Activated naive CD8-positive, alpha-beta T cell treated with anti-CD3 and anti-CD28 coated beads, Interleukin-2, amount 10 ng/mL, durations not matched to agents 7 days and 5 days (primary cell): ENCODE data around the gene PISD. TPM values are rescaled to one million over a fixed set of nuclear protein-coding genes. Genes with fewer than 3 reads are reported as not detected.
A peak's percentile ranks its signal among the peaks of the same experiment; 100 is the strongest.

ENCODE experiments used
- ATAC-seq: fragments of 150-1000 bp; cut with Tn5 transposase; one replicate; pipeline ENCODE4 v1.10.0; 2021; ENCODE audit warnings: low read depth, moderate library complexity
- POLR2A ChIA-PET: fragments of 350-600 bp; sonication (Branson Sonifier 250); formaldehyde crosslinking; loops from one replicate; lab custom pipeline; 2021; ENCODE audit warnings: antibody characterized with exemption; lab: Charles Lee
- DNase-seq: peaks from one replicate; pipeline ENCODE4 v3.0.0; 2021
- H3K27ac Mint-ChIP-seq: one replicate; pipeline ENCODE4 v1.8.0; 2022; ENCODE audit warnings: mild to moderate bottlenecking, mixed read lengths
- H3K27me3 Mint-ChIP-seq: one replicate; pipeline ENCODE4 v1.8.0; 2022; ENCODE audit warnings: mild to moderate bottlenecking, moderate library complexity, mixed read lengths
- H3K36me3 Mint-ChIP-seq: one replicate; pipeline ENCODE4 v1.8.0; 2021; ENCODE audit warnings: mild to moderate bottlenecking, mixed read lengths
- H3K4me1 Mint-ChIP-seq: one replicate; pipeline ENCODE4 v1.8.0; 2021; ENCODE audit warnings: mixed read lengths
- H3K4me3 Mint-ChIP-seq: one replicate; pipeline ENCODE4 v1.8.0; 2022; ENCODE audit warnings: mild to moderate bottlenecking, moderate library complexity, mixed read lengths
- H3K9me3 Mint-ChIP-seq: one replicate; pipeline ENCODE4 v1.8.0; 2021; ENCODE audit warnings: mixed read lengths
- total RNA-seq, 2 experiments: library from RNA; stranded (reverse); gene quantifications; one replicate each; pipeline ENCODE4 v1.2.3, GENCODE V29; 2021

PISD gene
- total RNA-seq, 2 experiments from 2014 or later: 25.4 to 26.1 TPM

GRCh38 chr22:31616315-31616980 is 45.6 kb downstream of the PISD start:
- Mint-ChIP-seq H3K9me3 (no peaks in the 10 kb centered on the region), H3K27ac (peak overlapping the region; percentile 85), H3K4me1 (peaks cover 12% of the 10 kb centered on the region), H3K27me3 (no peaks in the 10 kb centered on the region), H3K36me3 (no peaks in the 10 kb centered on the region), H3K4me3 (no peak overlapping the region)
- DNase-seq (no peak), ATAC-seq (peak; percentile 10)
- POLR2A ChIA-PET: interaction anchor here (1.5 kb wide), 1 partner anchor 14 kb away, joined by 9 read pairs; no protein-coding TSS in a partner anchor

- H3K9me3 Mint-ChIP-seq: no peaks in the 10 kb centered on the region
- no peaks in the 10 kb centered on the region for H3K36me3 Mint-ChIP-seq
- DNase-seq (no peak), ATAC-seq (no peak)
- no peaks in the 10 kb centered on the region for H3K27me3 Mint-ChIP-seq
- no peak overlapping the region for H3K4me3 Mint-ChIP-seq
- POLR2A ChIA-PET: interaction anchor here (1.5 kb wide), 1 partner anchor 15 kb away, joined by 9 read pairs; no protein-coding TSS in a partner anchor
- H3K27ac Mint-ChIP-seq: peak overlapping the region; percentile 85
- H3K4me1 Mint-ChIP-seq: peaks cover 12% of the 10 kb centered on the region
These were observed 46.1 kb downstream of the PISD start for GRCh38 chr22:31615940-31616314.

GRCh38 chr22:31615491-31615860 is 46.5 kb downstream of the PISD start:
- H3K9me3 Mint-ChIP-seq: no peaks in the 10 kb centered on the region
- POLR2A ChIA-PET: interaction anchor here (1.5 kb wide), 1 partner anchor 15 kb away, joined by 9 read pairs; no protein-coding TSS in a partner anchor

GRCh38 chr22:31614781-31615490 is 47.1 kb downstream of the PISD start:
- POLR2A ChIA-PET: no interaction called here
- H3K27me3 Mint-ChIP-seq: no peaks in the 10 kb centered on the region
- peaks cover 12% of the 10 kb centered on the region for H3K4me1 Mint-ChIP-seq
- DNase-seq (no peak), ATAC-seq (no peak)
- no peaks in the 10 kb centered on the region for H3K36me3 Mint-ChIP-seq
- H3K4me3 Mint-ChIP-seq: no peak overlapping the region
- H3K27ac Mint-ChIP-seq: peak overlapping the region; percentile 85
- H3K9me3 Mint-ChIP-seq: no peaks in the 10 kb centered on the region

More at GRCh38 chr22:31615491-31615860, 46.5 kb downstream of the PISD start:
- peak overlapping the region; percentile 85 for H3K27ac Mint-ChIP-seq
- H3K4me1 Mint-ChIP-seq: peaks cover 12% of the 10 kb centered on the region
- H3K4me3 Mint-ChIP-seq: no peak overlapping the region
- ATAC-seq: no peak
- no peaks in the 10 kb centered on the region for H3K27me3 Mint-ChIP-seq
- no peaks in the 10 kb centered on the region for H3K36me3 Mint-ChIP-seq
- no peak for DNase-seq

GRCh38 chr22:31613904-31614296 is 48.1 kb downstream of the PISD start:
- no peak overlapping the region for H3K4me3 Mint-ChIP-seq

GRCh38 chr22:31613286-31613903 is 48.6 kb downstream of the PISD start:
- Mint-ChIP-seq H3K27ac (no peak overlapping the region), H3K4me1 (peaks cover 12% of the 10 kb centered on the region)

More at GRCh38 chr22:31613904-31614296, 48.1 kb downstream of the PISD start:
- H3K4me1 Mint-ChIP-seq: peaks cover 12% of the 10 kb centered on the region
- peak overlapping the region; percentile 66 for H3K27ac Mint-ChIP-seq
- no peaks in the 10 kb centered on the region for H3K36me3 Mint-ChIP-seq
- no peak for DNase-seq
- H3K27me3 Mint-ChIP-seq: no peaks in the 10 kb centered on the region
- ATAC-seq: no peak
- H3K9me3 Mint-ChIP-seq: no peaks in the 10 kb centered on the region
- POLR2A ChIA-PET: interaction anchor here (1.0 kb wide), 1 partner anchor 57 kb away, joined by 5 read pairs; no protein-coding TSS in a partner anchor

GRCh38 chr22:31612891-31613285 is 49.1 kb downstream of the PISD start:
- Mint-ChIP-seq H3K27ac (no peak overlapping the region), H3K4me3 (no peak overlapping the region), H3K36me3 (peaks cover 3% of the 10 kb centered on the region), H3K4me1 (peaks cover 12% of the 10 kb centered on the region), H3K27me3 (no peaks in the 10 kb centered on the region), H3K9me3 (no peaks in the 10 kb centered on the region)
- POLR2A ChIA-PET: interaction anchor here (1.2 kb wide), 1 partner anchor 18 kb away, joined by 4 read pairs; no protein-coding TSS in a partner anchor
- no peak for DNase-seq
- ATAC-seq: no peak

More at GRCh38 chr22:31613286-31613903, 48.6 kb downstream of the PISD start:
- H3K27me3 Mint-ChIP-seq: no peaks in the 10 kb centered on the region
- no peak overlapping the region for H3K4me3 Mint-ChIP-seq
- no peaks in the 10 kb centered on the region for H3K9me3 Mint-ChIP-seq
- peaks cover under 1% of the 10 kb centered on the region for H3K36me3 Mint-ChIP-seq
- POLR2A ChIA-PET: interaction anchor here (1.0 to 1.2 kb wide), 2 partner anchors 18 to 57 kb away, joined by 4 to 5 read pairs; no protein-coding TSS in a partner anchor
- ATAC-seq (no peak), DNase-seq (no peak)

GRCh38 chr22:31611061-31611760 is 50.8 kb downstream of the PISD start:
- Mint-ChIP-seq H3K4me1 (peaks cover 12% of the 10 kb centered on the region), H3K27me3 (no peaks in the 10 kb centered on the region), H3K9me3 (no peaks in the 10 kb centered on the region), H3K36me3 (peaks cover 3% of the 10 kb centered on the region), H3K4me3 (no peak overlapping the region), H3K27ac (no peak overlapping the region)
- ATAC-seq (no peak), DNase-seq (no peak)
- POLR2A ChIA-PET: no interaction called here

GRCh38 chr22:31610611-31611010 is 51.4 kb downstream of the PISD start:
- POLR2A ChIA-PET: no interaction called here
- Mint-ChIP-seq H3K9me3 (no peaks in the 10 kb centered on the region), H3K27ac (no peak overlapping the region), H3K4me3 (no peak overlapping the region), H3K27me3 (no peaks in the 10 kb centered on the region), H3K36me3 (peaks cover 7% of the 10 kb centered on the region), H3K4me1 (peaks cover 6% of the 10 kb centered on the region)
- no peak for ATAC-seq
- no peak for DNase-seq

GRCh38 chr22:31609716-31610115 is 52.3 kb downstream of the PISD start:
- H3K4me3 Mint-ChIP-seq: no peak overlapping the region
- peak overlapping the region; percentile 30 for H3K27ac Mint-ChIP-seq
- POLR2A ChIA-PET: no interaction called here

GRCh38 chr22:31607696-31608095 is 54.3 kb downstream of the PISD start:
- DNase-seq (peak; percentile 17), ATAC-seq (no peak)
- Mint-ChIP-seq H3K27ac (no peak overlapping the region), H3K4me1 (no peaks in the 10 kb centered on the region), H3K9me3 (no peaks in the 10 kb centered on the region), H3K4me3 (no peak overlapping the region), H3K36me3 (peaks cover 11% of the 10 kb centered on the region), H3K27me3 (no peaks in the 10 kb centered on the region)
- POLR2A ChIA-PET: no interaction called here

More at GRCh38 chr22:31609716-31610115, 52.3 kb downstream of the PISD start:
- Mint-ChIP-seq H3K36me3 (peaks cover 11% of the 10 kb centered on the region), H3K27me3 (no peaks in the 10 kb centered on the region), H3K9me3 (no peaks in the 10 kb centered on the region), H3K4me1 (no peaks in the 10 kb centered on the region)
- ATAC-seq (no peak), DNase-seq (peak; percentile 17)

- no peak for ATAC-seq
- no peak for DNase-seq
- Mint-ChIP-seq H3K4me1 (no peaks in the 10 kb centered on the region), H3K4me3 (no peak overlapping the region), H3K9me3 (no peaks in the 10 kb centered on the region), H3K27ac (no peak overlapping the region), H3K27me3 (no peaks in the 10 kb centered on the region), H3K36me3 (peaks cover 13% of the 10 kb centered on the region)
- POLR2A ChIA-PET: no interaction called here
These were observed 56.0 kb downstream of the PISD start for GRCh38 chr22:31605851-31606585.
